Mesenteric fat pad (tissue), 1 donor: ENCODE data around the gene PPFIA4. TPM values are rescaled to one million over a fixed set of nuclear protein-coding genes. Genes with fewer than 3 reads are reported as not detected.
"Not testable (repeated sequence)": the region's sequence is repeated elsewhere in the genome, so short reads cannot be mapped to it uniquely, and the experiment has no call there.

Experiments
- DNase-seq: peaks from one replicate; pipeline ENCODE4 v3.0.0-alpha.2; 2020; ENCODE audit warnings: low spot score
- total RNA-seq: library from RNA; stranded (reverse); fragmentation: NEBNext Ultra II Directional; extraction: Animal tissue kit (Norgen Biotek cat#: 25700); gene quantifications from one replicate; pipeline ENCODE4 v1.2.1, GENCODE V29; 2021
- donor health status: DM: yes; HTN: yes; CAD: no.

Gene PPFIA4
- total RNA-seq, 1 donor from 2014 or later = 0.55 TPM

DNA sequence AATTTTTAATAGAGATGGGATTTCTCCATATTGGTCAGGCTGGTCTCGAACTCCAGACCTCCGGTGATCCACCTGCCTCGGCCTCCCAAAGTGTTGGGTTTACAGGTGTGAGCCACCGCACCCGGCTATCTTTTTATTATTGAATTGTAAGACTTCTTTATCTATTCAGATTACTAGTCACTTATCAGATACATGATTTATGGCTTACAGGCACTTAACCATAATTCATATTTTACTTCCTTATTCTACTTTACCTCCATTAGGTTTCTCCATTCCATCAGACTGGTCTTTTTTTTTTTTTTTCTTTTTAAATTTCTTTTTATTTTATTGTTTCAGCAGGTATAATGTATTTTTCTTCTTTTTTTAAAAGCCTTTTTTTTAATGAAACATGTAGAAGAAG is 14.7 kb upstream of the PPFIA4 start:
- no peak for DNase-seq

GRCh38 chr1:203017061-203017460 is 9.2 kb upstream of the PPFIA4 start:
- DNase-seq = no peak

DNA sequence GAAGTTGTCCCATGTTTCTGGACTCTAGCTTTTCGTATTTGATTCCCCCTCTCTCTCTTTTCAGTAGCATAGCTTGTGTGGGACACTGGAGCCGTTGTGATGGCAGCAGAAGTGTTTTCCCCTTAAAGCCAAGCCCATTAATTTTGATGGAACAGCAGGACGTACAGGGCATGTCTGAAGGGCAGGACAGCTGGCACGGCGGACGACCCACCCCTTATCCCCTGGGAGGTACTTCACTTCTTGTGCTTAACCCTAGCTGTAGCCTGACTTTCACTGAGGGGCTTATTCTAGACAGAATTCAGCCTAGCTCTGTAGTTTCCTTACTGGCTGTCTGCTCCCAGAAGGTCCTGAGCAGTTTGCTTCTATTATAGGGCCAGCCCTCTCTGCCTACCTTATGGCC is 8.6 kb upstream of the PPFIA4 start:
- no peak for DNase-seq

GRCh38 chr1:203022855-203023254 is 3.4 kb upstream of the PPFIA4 start:
- DNase-seq = not testable (repeated sequence)

DNA sequence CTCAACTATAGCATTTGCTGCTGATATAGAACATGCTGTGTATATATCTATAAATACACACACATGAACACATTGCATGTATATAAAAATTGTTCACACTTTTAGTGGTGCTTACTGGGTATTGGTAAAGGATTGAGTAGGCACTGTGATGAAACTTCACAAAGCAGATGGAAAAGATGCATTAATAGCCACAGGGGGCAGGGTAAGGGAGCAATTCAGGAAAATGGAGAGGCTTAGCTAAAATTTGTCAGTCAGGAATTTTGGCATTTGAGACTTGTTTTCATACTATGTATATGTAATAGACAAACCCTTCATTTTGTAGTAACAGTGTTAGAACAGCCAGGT is 633 bp upstream of the PPFIA4 start:
- no peak for DNase-seq

DNA sequence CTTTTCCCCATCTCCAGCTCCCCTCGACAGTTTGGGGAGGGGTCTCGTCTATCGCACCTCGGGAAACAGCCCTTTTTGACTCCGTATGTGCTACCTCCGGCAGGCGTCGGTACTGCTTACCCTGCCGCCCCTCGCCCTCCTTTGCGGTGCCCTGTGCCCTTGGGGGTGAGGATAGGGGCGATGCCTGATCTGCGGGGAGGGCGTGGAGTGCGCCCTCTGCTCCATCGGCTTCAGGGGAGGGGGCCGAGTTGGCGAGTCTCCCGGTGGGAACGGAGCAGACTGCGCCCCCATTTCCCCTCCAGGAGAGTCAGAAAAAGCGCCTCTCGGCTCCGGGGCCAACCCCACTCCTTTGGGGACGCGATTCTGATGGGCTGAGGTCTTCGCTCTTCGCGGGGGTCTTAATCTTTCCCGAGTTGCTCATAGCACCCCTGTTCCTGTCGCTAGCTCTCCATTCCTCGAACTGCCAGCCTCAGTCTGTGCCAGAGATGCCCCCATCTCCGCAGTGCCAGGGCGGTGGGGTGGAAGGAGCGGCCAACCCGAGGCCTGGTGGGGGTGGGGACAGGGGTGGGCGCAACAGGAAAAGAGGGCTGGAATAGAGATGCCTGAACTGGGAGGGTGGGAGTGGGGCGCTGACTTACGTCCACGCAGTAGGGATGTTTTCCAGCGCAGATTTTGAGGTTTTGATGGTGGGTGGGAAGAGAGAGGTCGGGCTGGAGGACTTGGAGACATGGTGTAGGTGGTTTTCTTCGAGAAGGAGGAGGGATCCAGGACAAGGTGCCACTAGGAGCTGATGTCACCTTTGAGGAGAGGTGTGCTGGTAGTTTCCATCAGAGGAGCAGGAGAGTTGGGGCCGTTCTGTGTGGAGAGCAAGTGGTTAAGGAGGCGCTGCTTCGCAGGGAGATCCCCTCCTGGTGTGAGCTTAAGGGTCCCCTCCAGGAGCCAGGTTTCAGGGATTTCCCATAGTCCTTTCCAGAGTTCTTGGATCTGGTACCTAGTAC is 674 bp downstream of the PPFIA4 start:
- DNase-seq = peak; percentile 83

DNA sequence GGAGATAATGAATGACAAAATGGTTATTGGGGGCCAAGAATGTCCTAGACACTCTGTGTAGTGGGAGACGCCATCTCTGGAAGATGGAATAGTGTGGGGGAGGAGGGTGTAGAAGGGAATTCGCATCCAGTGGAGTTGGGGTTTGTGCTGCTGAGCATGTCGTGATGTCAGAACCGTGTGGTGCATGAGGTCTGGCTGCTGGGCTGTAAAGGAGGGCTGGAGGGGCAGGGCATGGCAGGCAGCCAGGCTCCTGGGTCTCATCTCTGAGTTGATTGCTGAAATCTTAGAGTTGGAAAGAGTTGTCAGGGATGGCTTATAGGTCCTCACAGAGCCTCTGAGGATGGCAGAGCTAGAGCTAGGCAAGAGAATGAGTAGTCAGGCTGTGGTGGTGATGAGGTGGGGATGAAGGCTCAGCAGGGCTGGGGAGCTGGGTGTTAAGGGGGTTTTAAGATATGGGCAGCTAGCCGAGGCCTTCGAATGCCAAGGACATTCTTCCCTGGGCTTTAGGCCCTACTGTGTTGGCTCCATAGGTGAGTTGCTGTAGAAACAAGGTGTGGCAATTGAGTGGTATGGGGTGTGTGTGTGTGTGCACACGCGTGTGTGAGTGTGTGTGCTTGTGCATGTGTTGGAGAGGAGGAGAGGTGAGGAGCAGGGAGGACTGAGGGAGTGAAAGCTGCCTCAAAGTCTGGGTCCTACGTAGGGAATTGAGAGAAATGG is 1.9 kb downstream of the PPFIA4 start:
- peak; percentile 51 for DNase-seq

GRCh38 chr1:203028784-203029553 is 2.7 kb downstream of the PPFIA4 start:
- peak; percentile 62 for DNase-seq

DNA sequence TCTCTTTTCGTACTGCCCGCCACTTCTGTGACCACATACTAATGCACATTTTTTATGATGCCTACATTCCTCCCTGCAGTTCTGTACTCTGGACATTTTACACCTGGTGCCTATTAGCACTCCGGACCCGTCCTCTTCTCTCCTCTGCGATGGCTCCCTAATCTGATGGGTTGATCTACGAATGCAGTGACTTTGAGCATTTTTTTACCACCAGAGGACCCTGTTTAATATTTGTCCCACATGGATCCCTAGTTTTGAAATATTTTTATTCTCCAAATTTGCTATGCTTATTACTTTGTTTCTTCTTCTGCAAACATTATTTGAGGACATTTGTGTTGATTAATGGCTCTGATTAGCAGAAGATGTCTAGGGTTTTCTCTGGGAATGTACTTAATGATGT is 5.2 kb downstream of the PPFIA4 start:
- DNase-seq = peak; percentile 43

DNA sequence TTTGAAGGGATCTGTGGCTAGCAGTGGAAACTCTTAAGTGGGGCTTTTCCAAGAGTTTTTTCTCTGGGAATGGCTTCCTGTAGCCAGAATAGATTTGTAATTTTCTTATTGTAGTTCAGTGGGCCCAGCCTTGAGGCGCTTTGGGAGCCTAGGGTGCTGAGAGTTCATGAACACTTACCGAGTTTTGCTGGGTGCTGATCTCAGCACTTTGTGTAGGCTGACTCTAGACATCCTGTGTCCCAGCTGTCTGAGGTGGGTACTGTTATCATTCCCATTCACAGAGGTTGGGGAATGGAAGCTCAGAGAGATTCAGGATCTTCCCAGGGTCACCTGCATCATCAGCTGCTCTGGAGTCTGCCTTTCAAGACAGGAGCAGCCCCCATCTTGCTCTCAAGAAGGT is 7.0 kb downstream of the PPFIA4 start:
- DNase-seq = peak; percentile 30

- DNase-seq = no peak
Observed at GRCh38 chr1:203033917-203034316, 7.6 kb downstream of the PPFIA4 start.

DNA sequence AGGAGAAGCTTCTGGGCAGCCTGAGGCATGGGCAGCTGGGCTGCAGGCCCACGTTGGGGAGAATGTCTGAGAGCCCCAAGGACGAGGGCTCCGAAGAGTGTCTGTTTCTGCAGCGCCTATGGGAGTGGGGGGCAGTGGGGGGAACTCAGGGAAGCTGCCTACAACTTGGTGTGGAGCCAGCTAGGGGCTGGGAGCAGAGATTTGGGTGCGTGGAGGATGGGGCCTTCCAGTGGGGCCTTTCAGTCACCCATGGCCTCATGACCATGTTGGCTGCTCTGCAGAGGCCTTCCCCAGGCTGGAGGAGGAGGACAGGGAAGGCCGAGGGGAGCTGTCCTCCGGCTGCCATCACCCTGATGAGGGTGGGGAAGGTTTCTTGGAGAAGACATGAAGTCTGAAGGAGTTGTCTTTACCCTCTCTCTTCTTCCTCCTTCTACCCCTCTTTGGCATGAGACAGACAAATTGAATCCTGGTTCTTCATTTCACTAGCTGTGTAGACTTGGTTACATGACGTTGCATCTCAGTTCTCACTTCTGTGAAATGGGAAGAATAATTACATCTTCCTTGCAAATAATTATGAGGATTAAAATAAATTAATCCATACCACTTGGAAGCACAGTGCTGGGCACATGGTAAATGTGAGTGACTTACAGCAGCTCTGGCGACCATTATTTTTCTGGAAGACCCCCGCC is 8.3 kb downstream of the PPFIA4 start:
- DNase-seq = peak; percentile 77

DNA sequence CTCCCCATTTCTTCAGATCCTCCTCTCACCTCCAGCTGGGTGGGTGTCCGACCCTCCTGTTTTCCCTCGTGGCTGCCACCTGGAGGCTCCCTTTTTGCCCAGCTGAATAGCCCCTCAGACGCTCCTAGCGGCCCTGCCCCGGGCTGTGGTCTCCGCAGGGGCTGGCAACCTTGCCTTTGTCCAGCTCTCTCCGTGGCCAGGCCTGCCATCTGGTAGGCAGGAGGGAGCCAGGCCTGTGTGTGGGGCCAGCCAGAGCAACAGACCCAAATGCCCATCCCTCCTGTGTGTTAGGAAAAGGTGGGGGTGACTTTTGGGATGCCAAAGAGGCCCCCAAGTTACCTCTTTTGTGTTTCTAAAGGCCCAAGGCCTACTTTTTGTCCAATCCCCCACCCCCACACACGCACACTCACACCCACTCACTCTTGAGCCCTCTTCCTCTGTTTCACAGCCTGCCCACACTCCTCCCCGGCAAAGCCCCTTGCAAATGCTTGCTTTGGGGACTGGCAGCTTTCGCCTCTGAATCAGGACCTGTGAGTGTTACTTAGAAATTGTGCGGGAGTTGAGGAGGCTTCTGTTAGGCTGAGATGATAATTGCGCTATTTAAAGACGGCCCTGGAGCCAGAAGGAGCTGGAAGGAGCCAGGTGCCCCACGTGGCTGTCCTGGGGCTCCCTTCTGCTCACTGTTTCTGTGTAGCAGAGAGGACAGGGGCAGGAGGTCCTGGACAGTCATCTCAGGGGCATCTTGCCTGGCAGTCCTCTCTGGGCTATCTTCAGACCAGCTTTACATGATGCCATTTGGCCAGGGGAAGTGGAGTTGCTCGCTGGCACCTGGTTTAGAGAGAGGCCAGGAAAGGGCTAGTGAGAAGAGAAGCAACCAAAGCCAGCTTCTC is 9.1 kb downstream of the PPFIA4 start:
- peak; percentile 75 for DNase-seq

- DNase-seq = peak; percentile 37
Observed at GRCh38 chr1:203036135-203036534, 9.8 kb downstream of the PPFIA4 start.

GRCh38 chr1:203036537-203036936 is 10.2 kb downstream of the PPFIA4 start:
- DNase-seq = peak; percentile 64

DNA sequence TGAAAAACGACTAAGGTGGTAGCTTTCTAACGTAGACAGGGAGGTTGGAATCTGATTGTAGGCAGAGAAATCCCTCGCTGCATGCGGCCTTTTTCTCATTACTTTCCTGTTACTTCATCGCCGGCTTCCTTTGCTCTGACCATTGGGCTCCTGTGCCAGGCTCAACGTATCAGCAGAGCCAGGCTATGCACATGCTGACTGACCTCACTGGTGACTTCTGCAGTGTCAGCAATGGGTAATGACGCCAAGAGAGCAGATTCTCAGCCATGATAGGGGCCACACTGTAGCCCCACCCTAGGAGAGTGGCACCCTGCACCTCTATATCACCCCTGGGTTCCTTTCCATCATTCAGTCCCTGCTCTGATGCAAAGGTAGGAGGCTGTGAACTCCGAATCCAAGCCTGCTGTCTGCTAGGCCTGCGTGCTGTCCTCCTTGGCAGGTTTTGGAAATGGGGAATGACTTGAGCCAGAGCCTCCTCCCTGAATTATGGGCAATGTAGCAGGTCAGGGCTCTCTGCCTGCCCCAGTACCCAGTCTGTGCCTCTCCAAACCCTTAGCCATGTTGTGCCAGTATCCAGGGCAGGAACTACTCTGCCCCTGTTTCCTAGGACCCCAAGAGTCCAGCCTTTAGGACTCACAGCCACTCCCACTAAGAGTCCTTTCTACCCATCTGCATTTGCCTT is 11.4 kb downstream of the PPFIA4 start:
- peak; percentile 57 for DNase-seq

DNA sequence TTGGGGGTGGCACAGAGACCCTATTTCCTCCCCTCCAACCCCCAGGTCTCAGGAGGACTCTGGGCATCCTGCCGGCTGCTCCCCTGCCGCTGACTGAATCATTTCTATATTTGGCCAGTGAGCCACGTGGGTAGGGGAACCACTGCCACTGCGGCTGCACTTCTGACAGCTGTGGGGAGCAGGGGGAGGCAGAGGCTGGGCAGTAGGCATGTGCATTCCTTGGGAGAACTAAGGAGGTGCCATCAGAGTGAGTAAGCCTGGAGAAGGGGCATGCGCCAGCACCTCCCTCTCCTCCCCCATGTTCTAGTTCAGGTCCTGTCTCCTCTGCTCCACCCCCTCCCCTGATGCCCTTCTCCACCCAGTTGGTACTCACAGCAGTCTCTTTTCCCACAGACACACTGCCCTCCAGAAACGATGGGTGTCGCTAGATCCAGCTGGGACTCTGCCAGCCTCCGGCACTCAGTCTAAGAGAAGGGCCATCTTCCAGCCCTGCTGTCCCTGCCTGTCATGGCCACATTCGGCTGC is 12.0 kb downstream of the PPFIA4 start:
- peak; percentile 84 for DNase-seq

DNA sequence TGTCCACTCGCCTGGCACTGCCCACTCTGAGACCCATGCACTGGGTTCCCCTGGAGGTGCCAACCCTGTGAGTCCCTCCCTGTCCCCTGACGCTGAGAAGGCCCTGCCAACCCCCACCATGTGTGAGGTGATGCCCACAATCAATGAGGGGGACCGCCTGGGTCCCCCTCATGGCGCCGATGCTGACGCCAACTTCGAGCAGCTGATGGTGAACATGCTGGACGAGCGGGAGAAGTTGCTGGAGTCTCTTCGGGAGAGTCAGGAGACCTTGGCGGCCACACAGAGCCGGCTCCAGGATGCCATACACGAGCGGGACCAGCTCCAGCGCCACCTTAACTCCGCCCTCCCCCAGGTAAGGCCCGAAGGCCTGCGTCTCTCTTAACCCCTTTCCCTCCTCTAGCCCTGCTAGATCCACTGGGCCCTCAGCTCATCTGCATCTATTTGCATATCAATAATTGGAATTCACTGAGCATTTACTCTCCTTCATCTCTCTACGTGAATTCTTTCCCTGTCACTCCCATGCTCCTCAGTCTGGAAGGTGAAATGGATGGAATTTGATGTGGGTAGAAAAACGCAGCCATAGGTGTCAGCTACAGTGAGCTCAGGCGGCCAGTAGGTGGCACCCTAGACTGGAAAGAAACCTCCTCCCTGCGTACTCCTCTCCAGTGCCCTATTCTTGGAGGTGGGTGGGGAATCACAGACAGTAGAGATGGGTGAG is 12.8 kb downstream of the PPFIA4 start:
- peak; percentile 79 for DNase-seq
